ENCODE data around the gene USH1C.

GRCh38 chr11:17550450-17551346 is 6.5 kb upstream of the USH1C start:
- no peak for TF ChIP-seq EZH2 (optimal IDR thresholded peaks at IDR 0.05; ENCODE audit: low read depth, low read length)
- TF ChIP-seq, protein P1, sequence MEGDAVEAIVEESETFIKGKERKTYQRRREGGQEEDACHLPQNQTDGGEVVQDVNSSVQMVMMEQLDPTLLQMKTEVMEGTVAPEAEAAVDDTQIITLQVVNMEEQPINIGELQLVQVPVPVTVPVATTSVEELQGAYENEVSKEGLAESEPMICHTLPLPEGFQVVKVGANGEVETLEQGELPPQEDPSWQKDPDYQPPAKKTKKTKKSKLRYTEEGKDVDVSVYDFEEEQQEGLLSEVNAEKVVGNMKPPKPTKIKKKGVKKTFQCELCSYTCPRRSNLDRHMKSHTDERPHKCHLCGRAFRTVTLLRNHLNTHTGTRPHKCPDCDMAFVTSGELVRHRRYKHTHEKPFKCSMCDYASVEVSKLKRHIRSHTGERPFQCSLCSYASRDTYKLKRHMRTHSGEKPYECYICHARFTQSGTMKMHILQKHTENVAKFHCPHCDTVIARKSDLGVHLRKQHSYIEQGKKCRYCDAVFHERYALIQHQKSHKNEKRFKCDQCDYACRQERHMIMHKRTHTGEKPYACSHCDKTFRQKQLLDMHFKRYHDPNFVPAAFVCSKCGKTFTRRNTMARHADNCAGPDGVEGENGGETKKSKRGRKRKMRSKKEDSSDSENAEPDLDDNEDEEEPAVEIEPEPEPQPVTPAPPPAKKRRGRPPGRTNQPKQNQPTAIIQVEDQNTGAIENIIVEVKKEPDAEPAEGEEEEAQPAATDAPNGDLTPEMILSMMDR (IDR thresholded peaks at IDR 0.05; ENCODE audit: low read length), result no peak

All from MM.1S (cell line).